B cell (primary cell): Measurements from ENCODE around the gene PARVA. TPM values are rescaled to one million over a fixed set of nuclear protein-coding genes. Genes with fewer than 3 reads are reported as not detected.

Experiments used
- ATAC-seq: fragments of 200-7000 bp; cut with Tn5 transposase; one replicate; pipeline ENCODE4 v1.10.0; 2021; ENCODE audit warnings: low read depth, mild to moderate bottlenecking, moderate number of reproducible peaks, moderate library complexity
- CTCF ChIA-PET: fragments of 350-600 bp; sonication (Branson Sonifier 250); formaldehyde crosslinking; loops from one replicate; lab custom pipeline; 2021; ENCODE audit warnings: antibody characterized with exemption, inconsistent platforms; lab: Charles Lee
- POLR2A ChIA-PET: fragments of 350-600 bp; sonication (Branson Sonifier 250); formaldehyde crosslinking; loops from one replicate; lab custom pipeline; 2021; ENCODE audit warnings: antibody characterized with exemption; lab: Charles Lee
- DNase-seq: peaks from one replicate; pipeline ENCODE4 v3.0.0; 2013
- H2AFZ ChIP-seq: 2 replicates; pipeline ENCODE4 v1.6.1; 2012; ENCODE audit warnings: mild to moderate bottlenecking, low read depth, low read length; ENCODE audit not compliant: insufficient read depth, poor library complexity, severe bottlenecking
- H3K27ac ChIP-seq, 2 donors: 1 replicate in 1 of 2; 2 replicates in 1 of 2; pipeline ENCODE4 v1.5.1; 2012 to 2013; ENCODE audit warnings: low read length in 2 of 2, mild to moderate bottlenecking in 2 of 2, moderate library complexity in 1 of 2
- H3K27me3 ChIP-seq, 4 experiments: fragments of 200-600 bp in 1 of 4; sonication (generic) in 1 of 4; replicated peaks in 1 of 4; 1 replicate in 2 of 4; 2 replicates in 2 of 4; pipeline versions ENCODE4 v1.6.1 to v1.7.0; 2013 to 2016; ENCODE audit warnings: low read length in 3 of 4, mild to moderate bottlenecking in 2 of 4, mixed read lengths in 1 of 4, moderate library complexity in 1 of 4; ENCODE audit not compliant: insufficient read depth in 4 of 4, control insufficient read depth in 3 of 4; ENCODE audit errors: control extremely low read depth in 1 of 4
- H3K36me3 ChIP-seq, 2 experiments: replicated peaks in 1 of 2; 1 replicate in 1 of 2; 2 replicates in 1 of 2; pipeline versions ENCODE4 v1.6.1 to v1.7.1; 2013; ENCODE audit warnings: low read length in 1 of 2; ENCODE audit not compliant: insufficient read depth in 2 of 2, control insufficient read depth in 1 of 2; ENCODE audit errors: control extremely low read depth in 1 of 2, extremely low read depth in 1 of 2
- H3K4me1 ChIP-seq, 2 donors: fragments of 200-600 bp in 1 of 2; sonication (generic) in 1 of 2; 1 replicate in 1 of 2; 2 replicates in 1 of 2; pipeline versions ENCODE4 v1.5.1 to v1.6.1; 2013 to 2017; ENCODE audit warnings: low read length in 2 of 2; ENCODE audit not compliant: control insufficient read depth in 2 of 2, insufficient read depth in 2 of 2
- H3K4me2 ChIP-seq: replicated peaks from 2 replicates; pipeline ENCODE3; 2012; ENCODE audit warnings: mild to moderate bottlenecking, low read depth, low read length; ENCODE audit not compliant: poor library complexity, severe bottlenecking
- H3K4me3 ChIP-seq, 5 experiments: fragments of 200-600 bp in 1 of 5; sonication (generic) in 1 of 5; 1 replicate in 3 of 5; 2 replicates in 2 of 5; pipeline versions ENCODE4 v1.5.1 to v1.7.0; 2011 to 2016; ENCODE audit warnings: low read length in 4 of 5, mild to moderate bottlenecking in 4 of 5, low read depth in 2 of 5, control low read depth in 1 of 5, moderate library complexity in 1 of 5; ENCODE audit not compliant: insufficient read depth in 1 of 5; ENCODE audit errors: control extremely low read depth in 1 of 5, extremely low read depth in 1 of 5
- H3K79me2 ChIP-seq: fragments of 200-600 bp; sonication (generic); one replicate; pipeline ENCODE4 v1.6.0; 2016; ENCODE audit warnings: low read length; ENCODE audit not compliant: control insufficient read depth, insufficient read depth
- H3K9ac ChIP-seq: fragments of 200-600 bp; sonication (generic); 2 replicates; pipeline ENCODE4 v1.6.1; 2017; ENCODE audit warnings: mild to moderate bottlenecking, low read length, moderate library complexity
- H3K9me3 ChIP-seq, 3 donors: one replicate each; pipeline versions ENCODE4 v1.6.1 to v1.7.1; 2013; ENCODE audit warnings: low read length in 2 of 3; ENCODE audit not compliant: control insufficient read depth in 2 of 3, insufficient read depth in 1 of 3; ENCODE audit errors: control extremely low read depth in 1 of 3
- H4K20me1 ChIP-seq: 2 replicates; pipeline ENCODE4 v1.6.0; 2012; ENCODE audit warnings: mild to moderate bottlenecking, low read length; ENCODE audit not compliant: insufficient read depth, control insufficient read depth, poor library complexity, severe bottlenecking
- H3K27ac Mint-ChIP-seq: one replicate; pipeline ENCODE4 v1.8.0; 2021; ENCODE audit warnings: mixed read lengths
- H3K27me3 Mint-ChIP-seq: one replicate; pipeline ENCODE4 v1.8.0; 2021; ENCODE audit warnings: mixed read lengths
- H3K4me1 Mint-ChIP-seq: one replicate; pipeline ENCODE4 v1.8.0; 2021; ENCODE audit warnings: mixed read lengths
- H3K4me3 Mint-ChIP-seq: one replicate; pipeline ENCODE4 v1.8.0; 2021; ENCODE audit warnings: mixed read lengths
- H3K9me3 Mint-ChIP-seq: one replicate; pipeline ENCODE4 v1.8.0; 2022; ENCODE audit warnings: mixed read lengths; ENCODE audit not compliant: insufficient read depth
- CTCF ChIP-seq: fragments of 200-600 bp; IDR thresholded peaks from one replicate; pipeline ENCODE4 v1.8.0; 2022; ENCODE audit warnings: antibody characterized with exemption, mild to moderate bottlenecking
- EZH2 ChIP-seq: IDR thresholded peaks from 2 replicates; pipeline ENCODE4 v1.6.1; 2012; ENCODE audit warnings: borderline replicate concordance, low read depth, mild to moderate bottlenecking, moderate library complexity, low read length; ENCODE audit not compliant: insufficient read depth, poor library complexity, severe bottlenecking
- WGBS: methylation state at CpG from one replicate; pipeline ENCODE4 v1.1.5; 2013; ENCODE audit warnings: missing lambda C conversion rate; ENCODE audit not compliant: insufficient coverage; 5-methylcytosine and 5-hydroxymethylcytosine counted together
- intact Hi-C: fragments of 100-400 bp; cut with micrococcal nuclease; formaldehyde crosslinking; loops from one replicate; pipeline ENCODE4 v1.10.0; 2022
- polyA plus RNA-seq: library from polyadenylated mRNA; depleted of rRNA; stranded (reverse); fragments of >200 nt; gene quantifications from 2 replicates; pipeline ENCODE4 v1.2.3, GENCODE V29; 2012
- total RNA-seq, 2 donors: library from RNA; stranded (reverse); fragments of 120-200 nt in 1 of 2; gene quantifications; 1 replicate in 1 of 2; 2 replicates in 1 of 2; pipeline versions ENCODE4 v1.2.3 to v1.2.4, GENCODE V29; 2013 to 2022

The PARVA gene
- total and polyA plus RNA-seq, 2 donors (not counting 1 experiment from before 2014, with no cell fraction given), result not detected

- no peak overlapping the region for H3K27ac Mint-ChIP-seq
- H3K4me3 ChIP-seq, result no peak overlapping the region
- H3K4me2 ChIP-seq, result no peak overlapping the region
- ATAC-seq, result no peak
- no peaks in the 10 kb centered on the region for H4K20me1 ChIP-seq
- ChIA-PET POLR2A (no interaction called here), CTCF (no interaction called here)
- H2AFZ ChIP-seq, result no peak overlapping the region
- no peaks in the 10 kb centered on the region for H3K9me3 Mint-ChIP-seq
- no peak for TF ChIP-seq EZH2
- TF ChIP-seq CTCF, result no peak
- DNase-seq, result no peak
- no peak overlapping the region for H3K9ac ChIP-seq
- H3K4me3 Mint-ChIP-seq, result no peak overlapping the region
- no CpG with 5 or more reads among the region's 2 CpGs for WGBS
- no peaks in the 10 kb centered on the region for H3K4me1 Mint-ChIP-seq
- no peaks in the 10 kb centered on the region for H3K4me1 ChIP-seq
- H3K79me2 ChIP-seq, result no peaks in the 10 kb centered on the region
- no peak overlapping the region for H3K27ac ChIP-seq
- intact Hi-C loops, result no loop called here
- no peaks in the 10 kb centered on the region for H3K36me3 ChIP-seq
- H3K9me3 ChIP-seq, result no peaks in the 10 kb centered on the region
- H3K27me3 Mint-ChIP-seq, result peaks cover 23% of the 10 kb centered on the region
- H3K27me3 ChIP-seq, result no peaks in the 10 kb centered on the region
Measured at GRCh38 chr11:12386745-12387144, 9.4 kb downstream of the PARVA start.

- H3K9me3 ChIP-seq, result no peaks in the 10 kb centered on the region
- no peaks in the 10 kb centered on the region for H3K9me3 Mint-ChIP-seq
- no peaks in the 10 kb centered on the region for H3K36me3 ChIP-seq
- no peak overlapping the region for H3K27ac Mint-ChIP-seq
- WGBS, result 100% methylated on average over 2 of the region's 3 CpGs
- no peaks in the 10 kb centered on the region for H4K20me1 ChIP-seq
- ChIA-PET CTCF (no interaction called here), POLR2A (no interaction called here)
- H3K4me1 ChIP-seq, result no peaks in the 10 kb centered on the region
- H3K4me3 Mint-ChIP-seq, result no peak overlapping the region
- intact Hi-C loops, result no loop called here
- no peak overlapping the region for H3K4me2 ChIP-seq
- H3K27ac ChIP-seq, result no peak overlapping the region
- no peaks in the 10 kb centered on the region for H3K4me1 Mint-ChIP-seq
- no peak for DNase-seq
- peaks cover 21% of the 10 kb centered on the region for H3K27me3 Mint-ChIP-seq
- no peak overlapping the region for H3K4me3 ChIP-seq
- H3K79me2 ChIP-seq, result no peaks in the 10 kb centered on the region
- no peak overlapping the region for H2AFZ ChIP-seq
- no peak for ATAC-seq
- TF ChIP-seq CTCF (no peak), EZH2 (no peak)
- H3K9ac ChIP-seq, result no peak overlapping the region
- no peaks in the 10 kb centered on the region for H3K27me3 ChIP-seq
Measured at GRCh38 chr11:12388173-12388572, 10.8 kb downstream of the PARVA start.
